Embryonic facial prominence (tissue), 1 donor: ENCODE measurements around the gene KCNK1.
"Not testable (repeated sequence)": the region's sequence is repeated elsewhere in the genome, so short reads cannot be mapped to it uniquely, and the experiment has no call there.

Source experiments
- DNase-seq: peaks from one replicate; pipeline ENCODE4 v3.0.0-alpha.2; 2016; ENCODE audit errors: extremely low spot score

Gene KCNK1

DNA sequence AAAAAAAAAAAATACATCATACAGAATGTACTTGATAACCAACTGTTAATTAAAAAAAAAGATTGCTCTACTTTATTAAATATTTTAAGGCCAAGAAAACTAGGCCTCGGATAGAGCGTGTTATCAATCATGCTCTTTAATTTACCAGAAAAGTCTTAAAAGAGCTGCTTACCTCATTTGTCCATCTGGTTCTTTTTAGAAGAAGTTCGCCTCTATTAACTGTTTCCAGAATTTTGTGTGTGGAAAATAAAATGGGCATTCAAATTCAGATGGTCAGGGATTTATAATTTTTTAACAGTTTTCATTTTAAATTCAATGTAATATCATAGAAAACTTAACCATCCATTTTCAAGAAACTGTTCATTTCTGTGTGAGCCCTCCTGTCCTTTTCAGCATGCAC is 53.8 kb downstream of the KCNK1 start:
- DNase-seq = no peak

DNA sequence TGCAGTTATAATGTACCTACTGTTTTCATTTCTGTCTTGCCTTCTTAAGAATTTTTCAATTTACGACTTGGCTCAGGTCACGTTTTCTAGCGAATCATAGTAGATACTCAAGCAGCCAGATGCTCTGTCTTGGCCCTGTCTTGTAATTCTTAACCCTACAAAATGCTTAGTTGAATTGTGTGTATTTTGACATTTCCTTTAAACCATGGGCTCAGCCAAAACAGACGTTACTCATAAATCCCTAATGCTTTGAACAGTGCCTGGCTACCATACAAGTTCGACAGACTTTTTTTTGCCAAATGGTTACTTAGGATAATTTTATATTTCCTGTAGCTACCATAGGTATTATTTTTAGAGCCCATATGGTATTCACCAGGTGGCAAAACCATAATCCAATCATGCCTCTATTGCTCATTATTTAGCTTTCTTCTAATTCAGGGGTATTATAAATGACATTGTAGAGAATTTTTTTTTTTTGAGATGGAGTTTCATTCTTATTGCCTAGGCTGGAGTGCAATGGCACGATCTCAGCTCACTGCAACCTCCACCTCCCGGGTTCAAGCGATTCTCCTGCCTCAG is 54.3 kb downstream of the KCNK1 start:
- no peak for DNase-seq

GRCh38 chr1:233668725-233669294 is 54.9 kb downstream of the KCNK1 start:
- DNase-seq = no peak

- not testable (repeated sequence) for DNase-seq
Observed at GRCh38 chr1:233670363-233670762, 56.5 kb downstream of the KCNK1 start.

- no peak for DNase-seq
Observed at GRCh38 chr1:233671286-233671685, 57.4 kb downstream of the KCNK1 start.

GRCh38 chr1:233672732-233673131 is 58.8 kb downstream of the KCNK1 start:
- DNase-seq = no peak

GRCh38 chr1:233673261-233673946 is 59.5 kb downstream of the KCNK1 start:
- DNase-seq = no peak

GRCh38 chr1:233673947-233674431 is 60.1 kb downstream of the KCNK1 start:
- DNase-seq = no peak

DNA sequence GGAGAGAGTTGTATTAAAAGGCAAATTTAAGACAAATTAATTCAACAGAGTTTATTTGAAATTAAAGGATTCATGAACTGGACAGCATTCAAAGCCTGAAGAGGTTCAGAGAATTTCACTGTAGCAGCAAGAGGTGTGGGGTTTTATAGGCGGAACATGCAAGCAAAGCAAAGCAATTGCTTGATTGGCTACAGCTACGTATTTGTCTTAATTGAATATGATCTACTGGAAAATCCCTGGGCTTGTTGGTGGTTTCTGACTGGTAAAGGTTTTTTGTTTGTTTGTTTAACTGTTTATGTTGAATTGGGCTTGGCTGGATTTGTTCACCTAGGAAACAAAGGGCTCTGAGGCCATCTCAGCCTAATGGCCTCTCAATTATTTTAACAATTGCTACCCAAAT is 61.5 kb downstream of the KCNK1 start:
- no peak for DNase-seq

DNA sequence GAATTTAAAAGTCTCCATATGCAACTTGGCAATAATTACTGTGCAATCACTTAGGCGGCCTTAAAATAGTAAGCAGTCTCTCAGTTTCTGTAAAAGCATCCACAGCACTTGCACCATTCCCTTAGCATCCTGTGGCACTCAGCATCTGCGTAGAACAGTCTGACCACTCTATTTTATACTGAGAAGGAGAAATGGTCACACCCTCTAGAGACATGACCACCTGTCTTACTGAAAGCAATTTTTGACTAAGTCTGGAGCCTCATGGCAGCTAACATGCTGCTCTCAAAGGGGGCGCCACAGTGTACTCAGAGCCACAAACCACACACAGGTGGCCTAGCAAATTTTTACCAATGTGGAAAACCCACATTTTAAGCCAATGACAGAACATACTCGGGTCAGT is 62.0 kb downstream of the KCNK1 start:
- no peak for DNase-seq

DNA sequence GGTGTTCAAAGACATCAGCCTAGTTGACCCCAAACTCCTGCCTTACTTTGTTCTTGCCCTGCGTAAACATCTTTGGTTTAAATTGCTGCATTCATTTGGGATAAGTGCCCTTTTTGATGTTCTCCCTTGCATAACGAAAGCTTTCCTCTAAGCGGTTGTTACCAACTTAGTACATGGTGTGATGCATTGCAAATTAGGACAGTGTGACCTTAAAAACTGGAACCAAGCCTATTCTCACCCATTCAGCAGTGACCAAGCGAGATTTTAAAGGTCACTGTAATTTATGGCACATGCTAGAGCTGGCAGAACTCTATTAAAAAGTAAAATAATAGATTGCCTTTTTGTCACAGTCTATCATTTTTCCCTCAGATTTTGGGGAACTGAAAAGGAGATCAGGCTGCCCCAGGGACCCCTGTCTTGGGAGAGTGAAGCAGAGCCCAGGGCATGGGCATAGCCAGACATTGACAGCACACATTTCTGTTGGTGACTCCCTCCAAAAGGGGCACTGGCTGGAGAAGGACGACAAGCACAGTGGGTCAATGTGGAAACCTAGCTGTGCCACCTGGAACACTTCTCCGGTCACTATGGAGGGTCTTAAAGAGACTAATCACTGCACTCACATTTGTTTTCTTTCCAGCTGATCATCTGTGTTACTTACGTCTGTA is 63.9 kb downstream of the KCNK1 start:
- no peak for DNase-seq

DNA sequence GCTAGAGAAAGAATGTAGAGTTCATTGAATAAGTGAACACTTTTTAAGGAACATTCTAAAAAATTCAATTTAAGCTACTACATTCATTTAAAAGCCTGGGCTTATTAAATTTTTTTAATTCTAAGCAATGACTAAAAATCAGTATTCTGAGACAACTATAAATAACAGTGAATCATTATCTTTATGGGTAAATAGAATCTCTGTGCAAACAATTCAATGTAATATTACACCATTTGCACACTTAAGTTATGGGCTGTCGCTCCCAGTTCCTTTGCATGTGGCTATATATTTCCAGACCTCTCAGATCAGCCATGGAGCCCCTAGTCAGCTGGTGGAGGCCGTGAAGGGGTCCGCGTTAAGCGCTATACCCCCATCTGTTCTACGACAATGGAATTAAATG is 65.1 kb downstream of the KCNK1 start:
- DNase-seq = no peak

DNA sequence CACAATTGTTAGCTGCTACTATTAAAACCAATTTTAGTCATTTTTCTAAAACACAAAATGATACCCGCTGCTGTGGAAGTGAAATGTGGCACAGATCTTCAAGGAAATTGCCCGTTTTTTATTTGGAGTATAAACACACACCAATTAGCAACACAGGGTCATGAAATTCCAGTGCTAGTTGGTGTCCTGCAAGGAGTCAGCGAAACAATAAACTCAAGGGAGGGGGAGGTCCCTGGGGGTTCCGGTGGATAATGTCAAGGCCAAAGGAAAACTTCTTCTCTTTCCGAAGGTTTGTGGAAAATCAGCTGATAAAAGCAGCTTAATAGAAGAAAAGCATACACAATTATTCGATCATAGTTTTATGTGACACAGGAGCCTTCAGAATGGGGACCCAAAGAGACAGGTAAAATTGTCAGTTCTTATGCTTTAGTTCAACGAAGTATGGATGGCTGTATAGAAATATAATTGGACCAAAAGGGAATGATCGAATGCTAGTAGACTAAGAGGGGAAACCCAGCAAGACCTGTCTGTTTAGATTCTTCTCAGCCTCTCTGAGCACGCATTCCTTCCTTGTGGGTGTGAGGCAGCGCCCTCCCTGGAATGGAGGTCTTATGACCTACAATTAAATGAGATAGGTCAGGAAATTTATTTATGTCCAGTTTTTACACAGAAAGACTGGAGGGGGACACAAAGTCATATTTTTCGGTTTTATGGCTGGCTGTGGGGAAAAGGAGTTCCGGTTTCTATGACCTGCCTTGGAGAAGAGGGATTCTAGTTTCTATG is 65.9 kb downstream of the KCNK1 start:
- DNase-seq = no peak

DNA sequence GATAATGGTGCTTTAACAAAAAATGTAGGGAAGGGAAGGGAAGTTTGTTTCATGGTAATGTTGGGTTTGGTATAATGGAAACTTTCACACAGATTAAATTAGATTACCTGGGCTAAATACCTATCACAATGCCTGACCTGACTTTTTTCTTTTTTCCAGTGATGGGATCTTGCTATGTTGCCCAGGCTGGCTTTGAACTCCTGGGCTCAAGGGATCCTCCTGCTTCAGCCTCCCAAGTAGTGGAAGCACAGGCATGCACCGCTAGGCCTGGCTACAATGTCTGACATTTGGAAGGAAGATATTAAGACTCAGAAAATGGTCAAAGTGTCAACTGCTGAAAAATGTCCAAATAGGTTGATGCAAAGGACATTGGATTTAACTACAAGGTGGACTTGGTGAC is 67.4 kb downstream of the KCNK1 start:
- no peak for DNase-seq

GRCh38 chr1:233686653-233687052 is 72.7 kb downstream of the KCNK1 start:
- DNase-seq = not testable (repeated sequence)

- no peak for DNase-seq
Observed at GRCh38 chr1:233689017-233689747, 75.3 kb downstream of the KCNK1 start.

GRCh38 chr1:233689748-233690254 is 75.9 kb downstream of the KCNK1 start:
- no peak for DNase-seq

- no peak for DNase-seq
Observed at GRCh38 chr1:233695901-233696300, 82.0 kb downstream of the KCNK1 start.

- no peak for DNase-seq
Observed at GRCh38 chr1:233700338-233700737, 86.4 kb downstream of the KCNK1 start.

DNA sequence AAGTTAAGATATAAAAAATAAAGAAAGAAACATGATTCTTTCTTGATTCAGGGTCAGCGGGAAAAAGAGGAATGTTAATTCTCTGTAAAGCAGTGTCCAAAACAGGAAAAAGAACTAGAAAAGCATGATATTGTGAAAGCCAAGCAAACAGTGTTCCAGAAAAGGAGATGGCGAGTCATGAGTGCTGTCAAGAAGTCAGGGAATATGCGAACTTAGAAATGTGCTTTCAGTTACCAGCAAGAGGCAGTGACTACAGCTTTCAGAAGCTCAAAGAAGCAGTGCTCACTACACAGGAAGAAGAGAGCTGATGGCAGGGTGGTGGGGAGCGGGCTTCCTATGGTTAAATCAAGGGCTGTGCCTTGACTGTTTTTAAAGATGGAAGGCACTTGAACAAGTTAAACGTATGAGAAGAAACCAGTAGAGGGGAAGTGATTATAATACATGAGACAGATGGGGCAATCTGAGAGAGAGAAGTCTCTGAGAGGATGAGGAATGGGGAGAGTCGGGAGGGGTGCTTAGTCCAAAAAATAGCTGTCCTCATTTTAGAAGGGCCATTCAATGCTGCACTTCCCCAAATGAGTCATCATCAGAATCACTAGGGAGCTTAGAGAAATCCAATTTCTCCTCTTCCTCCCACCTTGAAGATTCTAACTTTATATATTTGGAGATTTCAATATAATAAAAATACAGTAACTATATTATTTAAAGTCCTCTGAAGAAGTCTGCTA is 90.4 kb downstream of the KCNK1 start:
- no peak for DNase-seq
